Measurements from ENCODE around the gene ALDH1A1.

GRCh38 chr9:72911247-72911775 lies 41.5 kb downstream of the ALDH1A1 start:
- TF ChIP-seq CTCF (conservative IDR thresholded peaks at IDR 0.05) (no peak), ZFX (IDR thresholded peaks at IDR 0.05) (no peak)

Measured in C4-2B (cell line).